KMS-11 (cell line): Measurements from ENCODE around the gene LBR.

Experiments used
- H2AFZ ChIP-seq: fragments of 200-600 bp; sonication (generic); 2 replicates; pipeline ENCODE4 v1.6.1; 2016; ENCODE audit warnings: antibody characterized with exemption, mixed run types, low read depth
- H3K27ac ChIP-seq: fragments of 200-600 bp; sonication (generic); 2 replicates; pipeline ENCODE4 v1.6.1; 2016; ENCODE audit warnings: mild to moderate bottlenecking, mixed run types
- H3K27me3 ChIP-seq: fragments of 200-600 bp; sonication (generic); 2 replicates; pipeline ENCODE4 v1.6.1; 2017; ENCODE audit warnings: mild to moderate bottlenecking, low read depth, mixed run types, moderate library complexity; ENCODE audit not compliant: insufficient read depth
- H3K36me3 ChIP-seq: fragments of 200-600 bp; sonication (generic); 2 replicates; pipeline ENCODE4 v1.6.1; 2017; ENCODE audit warnings: mild to moderate bottlenecking, mixed run types; ENCODE audit not compliant: insufficient read depth
- H3K4me1 ChIP-seq: fragments of 200-600 bp; sonication (generic); 2 replicates; pipeline ENCODE4 v1.6.1; 2016; ENCODE audit warnings: mild to moderate bottlenecking, low read depth, mixed run types; ENCODE audit not compliant: poor library complexity, severe bottlenecking
- H3K4me2 ChIP-seq: fragments of 200-600 bp; sonication (generic); 2 replicates; pipeline ENCODE4 v1.7.0; 2016; ENCODE audit warnings: mild to moderate bottlenecking, mixed run types
- H3K4me3 ChIP-seq: fragments of 200-600 bp; sonication (generic); IDR thresholded peaks from 2 replicates; pipeline ENCODE4 v1.6.1; 2017; ENCODE audit warnings: low read depth, low read length, mixed read lengths; ENCODE audit not compliant: insufficient read depth
- H3K79me2 ChIP-seq: fragments of 200-600 bp; sonication (generic); 2 replicates; pipeline ENCODE4 v1.6.1; 2016; ENCODE audit warnings: low read depth, mixed run types; ENCODE audit not compliant: insufficient read depth
- H3K9ac ChIP-seq: fragments of 200-600 bp; sonication (generic); 2 replicates; pipeline ENCODE4 v1.6.1; 2016; ENCODE audit warnings: mild to moderate bottlenecking, mixed run types
- H4K20me1 ChIP-seq: fragments of 200-600 bp; sonication (generic); 2 replicates; pipeline ENCODE4 v1.6.1; 2016; ENCODE audit warnings: mild to moderate bottlenecking, mixed run types; ENCODE audit not compliant: insufficient read depth
- TF ChIP-seq, protein P1 (sequence below): fragments of 200-600 bp; sonication (generic); conservative IDR thresholded peaks from 2 replicates; pipeline ENCODE4 v1.6.1; 2017; ENCODE audit warnings: low read depth, mild to moderate bottlenecking, antibody characterized with exemption, low read length, moderate library complexity, mixed read lengths

LBR gene

DNA sequence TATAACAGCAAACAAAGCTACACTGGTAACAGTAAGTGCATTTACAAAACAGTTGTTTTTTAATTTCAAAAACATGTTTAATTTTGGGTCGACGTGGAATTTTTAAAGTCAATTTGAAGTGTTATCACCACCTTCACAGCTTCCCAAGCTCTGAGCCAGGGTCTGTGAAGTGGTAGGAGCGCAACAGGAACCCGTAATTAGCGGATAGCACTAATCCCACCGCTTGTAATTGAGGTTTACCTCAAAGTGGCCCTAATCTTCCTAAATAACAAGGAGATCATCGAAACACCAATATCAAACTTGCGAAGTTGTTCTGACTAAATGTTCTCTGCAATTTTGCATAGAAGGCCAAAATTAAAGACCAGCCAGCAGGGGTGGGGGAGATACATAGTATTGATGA lies 18.8 kb downstream of the LBR start:
- H3K4me1 ChIP-seq, result no peaks in the 10 kb centered on the region
- no peak overlapping the region for H2AFZ ChIP-seq
- no peaks in the 10 kb centered on the region for H4K20me1 ChIP-seq
- no peak overlapping the region for H3K4me2 ChIP-seq
- no peaks in the 10 kb centered on the region for H3K27me3 ChIP-seq
- H3K9ac ChIP-seq, result no peak overlapping the region
- TF ChIP-seq, protein P1, sequence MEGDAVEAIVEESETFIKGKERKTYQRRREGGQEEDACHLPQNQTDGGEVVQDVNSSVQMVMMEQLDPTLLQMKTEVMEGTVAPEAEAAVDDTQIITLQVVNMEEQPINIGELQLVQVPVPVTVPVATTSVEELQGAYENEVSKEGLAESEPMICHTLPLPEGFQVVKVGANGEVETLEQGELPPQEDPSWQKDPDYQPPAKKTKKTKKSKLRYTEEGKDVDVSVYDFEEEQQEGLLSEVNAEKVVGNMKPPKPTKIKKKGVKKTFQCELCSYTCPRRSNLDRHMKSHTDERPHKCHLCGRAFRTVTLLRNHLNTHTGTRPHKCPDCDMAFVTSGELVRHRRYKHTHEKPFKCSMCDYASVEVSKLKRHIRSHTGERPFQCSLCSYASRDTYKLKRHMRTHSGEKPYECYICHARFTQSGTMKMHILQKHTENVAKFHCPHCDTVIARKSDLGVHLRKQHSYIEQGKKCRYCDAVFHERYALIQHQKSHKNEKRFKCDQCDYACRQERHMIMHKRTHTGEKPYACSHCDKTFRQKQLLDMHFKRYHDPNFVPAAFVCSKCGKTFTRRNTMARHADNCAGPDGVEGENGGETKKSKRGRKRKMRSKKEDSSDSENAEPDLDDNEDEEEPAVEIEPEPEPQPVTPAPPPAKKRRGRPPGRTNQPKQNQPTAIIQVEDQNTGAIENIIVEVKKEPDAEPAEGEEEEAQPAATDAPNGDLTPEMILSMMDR, result no peak
- no peak overlapping the region for H3K27ac ChIP-seq
- no peak overlapping the region for H3K4me3 ChIP-seq
- peaks cover 5% of the 10 kb centered on the region; the same call in 1 of the 2 replicates for H3K36me3 ChIP-seq
- H3K79me2 ChIP-seq, result peaks cover 5% of the 10 kb centered on the region; the same call in 1 of the 2 replicates

DNA sequence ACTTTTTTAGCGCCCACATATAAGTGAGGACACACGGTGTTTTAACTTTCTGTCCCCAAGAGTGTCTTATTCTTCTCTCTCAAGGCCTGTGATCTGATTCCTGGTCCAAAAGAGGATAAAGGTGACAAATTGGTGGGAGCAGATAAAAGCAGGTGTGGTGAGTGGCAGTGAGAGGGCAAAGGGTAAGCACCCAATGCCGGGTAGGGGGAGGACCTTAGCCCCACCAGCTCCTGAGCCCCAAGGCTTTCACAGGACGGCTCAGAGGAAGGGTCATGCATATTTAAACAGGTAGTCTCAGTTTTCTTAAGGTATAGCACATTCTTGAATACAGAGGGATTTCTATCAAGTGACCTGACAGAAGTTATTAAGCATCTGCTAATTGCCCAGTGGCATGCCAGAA lies 19.6 kb downstream of the LBR start:
- Histone ChIP-seq H3K9ac (no peak overlapping the region), H3K4me1 (no peaks in the 10 kb centered on the region), H3K4me3 (no peak overlapping the region), H3K79me2 (no peaks in the 10 kb centered on the region), H3K27ac (no peak overlapping the region), H3K36me3 (peaks cover 8% of the 10 kb centered on the region; the same call in 1 of the 2 replicates), H4K20me1 (no peaks in the 10 kb centered on the region), H2AFZ (no peak overlapping the region), H3K27me3 (no peaks in the 10 kb centered on the region), H3K4me2 (no peak overlapping the region)
- TF ChIP-seq, protein P1, result no peak

DNA sequence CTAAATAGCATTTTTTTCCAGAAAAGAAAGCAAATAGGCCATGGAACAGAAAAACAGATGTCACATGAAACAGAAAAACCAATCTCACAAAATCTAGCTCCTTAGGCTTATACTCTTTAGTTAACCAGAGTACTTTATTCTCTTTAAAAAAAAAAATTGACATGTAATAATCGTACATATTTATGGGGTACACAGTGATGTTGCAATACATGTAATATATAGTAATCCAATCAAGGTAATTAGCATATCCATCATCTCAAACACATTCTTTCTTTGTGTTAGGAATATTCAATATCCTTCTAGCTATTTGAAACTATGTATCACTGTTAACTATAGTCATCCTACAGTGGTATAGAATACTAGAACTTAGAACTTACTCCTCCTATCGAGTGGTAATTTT lies 20.1 kb downstream of the LBR start:
- H3K36me3 ChIP-seq, result peaks cover 13% of the 10 kb centered on the region; the same call in 1 of the 2 replicates
- no peak overlapping the region for H2AFZ ChIP-seq
- no peak overlapping the region for H3K27ac ChIP-seq
- H4K20me1 ChIP-seq, result no peaks in the 10 kb centered on the region
- no peaks in the 10 kb centered on the region for H3K79me2 ChIP-seq
- H3K4me2 ChIP-seq, result no peak overlapping the region
- no peaks in the 10 kb centered on the region for H3K4me1 ChIP-seq
- no peak overlapping the region for H3K9ac ChIP-seq
- H3K4me3 ChIP-seq, result no peak overlapping the region
- no peaks in the 10 kb centered on the region for H3K27me3 ChIP-seq
- TF ChIP-seq, protein P1, result no peak

DNA sequence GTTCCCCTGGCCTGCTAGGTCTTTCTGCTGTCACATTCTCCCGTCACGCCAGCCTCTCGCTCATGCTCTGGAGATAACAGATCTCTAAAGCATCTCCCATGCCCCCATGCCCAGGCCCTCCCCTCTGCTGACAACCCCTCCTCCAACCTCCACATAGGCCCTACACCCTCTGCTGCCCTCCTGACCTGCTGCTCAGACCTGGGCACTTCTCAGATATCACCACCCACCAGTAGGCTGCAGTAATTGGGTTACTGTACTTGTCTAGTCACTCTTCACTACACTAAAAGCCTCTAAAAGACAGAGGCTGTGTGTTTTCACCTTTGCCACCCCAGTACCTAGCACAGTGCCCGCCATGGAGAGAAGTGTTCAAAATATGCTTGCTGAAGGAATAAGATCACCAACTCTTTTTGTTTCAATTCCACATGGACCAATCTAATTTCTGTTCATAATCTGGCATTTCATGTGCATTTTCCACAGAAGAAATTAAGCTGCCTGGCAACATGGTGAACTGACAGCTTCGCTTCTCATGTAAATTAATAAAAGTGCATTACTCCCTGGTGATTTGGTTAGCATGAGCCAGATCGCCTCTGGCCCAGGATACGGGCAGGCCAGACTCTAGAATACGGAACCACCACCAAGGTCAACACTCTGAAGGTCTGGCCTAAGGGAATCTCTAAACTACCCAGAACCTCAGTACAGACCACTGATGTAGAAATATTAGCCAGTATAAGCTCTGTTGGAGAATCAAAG lies 20.7 kb downstream of the LBR start:
- H3K27ac ChIP-seq, result no peak overlapping the region
- H3K4me1 ChIP-seq, result no peaks in the 10 kb centered on the region
- H3K4me3 ChIP-seq, result no peak overlapping the region
- no peaks in the 10 kb centered on the region for H4K20me1 ChIP-seq
- H3K79me2 ChIP-seq, result no peaks in the 10 kb centered on the region
- no peaks in the 10 kb centered on the region for H3K27me3 ChIP-seq
- peaks cover 16% of the 10 kb centered on the region; the same call in 1 of the 2 replicates for H3K36me3 ChIP-seq
- no peak overlapping the region for H2AFZ ChIP-seq
- TF ChIP-seq, protein P1, result no peak
- H3K9ac ChIP-seq, result no peak overlapping the region
- no peak overlapping the region for H3K4me2 ChIP-seq
